Thoracic aorta (tissue), 2 donors: ENCODE data around the gene ATXN7L1. TPM values are rescaled to one million over a fixed set of nuclear protein-coding genes. Genes with fewer than 3 reads are reported as not detected.
A peak's percentile ranks its signal among the peaks of the same experiment; 100 is the strongest.

Source experiments
- ATAC-seq: fragments of 150-250 bp; one replicate; pipeline ENCODE4 v1.8.0; 2017; ENCODE audit warnings: low read depth; ENCODE audit not compliant: insufficient number of reproducible peaks, low FRiP score
- DNase-seq: peaks from one replicate; pipeline ENCODE4 v3.0.0-alpha.2; 2020; ENCODE audit warnings: low spot score
- H3K27ac ChIP-seq, 2 donors: fragments of 200-600 bp; sonication (generic); 1 replicate in 1 of 2; 2 replicates in 1 of 2; pipeline ENCODE4 v1.5.1; 2016; ENCODE audit warnings: mild to moderate bottlenecking in 2 of 2, moderate library complexity in 2 of 2
- H3K27me3 ChIP-seq: fragments of 200-600 bp; sonication (generic); replicated peaks from 2 replicates; pipeline ENCODE4 v1.6.0; 2016; ENCODE audit warnings: mild to moderate bottlenecking; ENCODE audit not compliant: insufficient read depth
- H3K36me3 ChIP-seq: fragments of 200-600 bp; sonication (generic); one replicate; pipeline ENCODE4 v1.5.1; 2016
- H3K4me1 ChIP-seq, 2 donors: fragments of 200-600 bp; sonication (generic); 1 replicate in 1 of 2; 2 replicates in 1 of 2; pipeline versions ENCODE4 v1.5.1 to v1.6.0; 2016; ENCODE audit warnings: low read depth in 2 of 2, mild to moderate bottlenecking in 1 of 2; ENCODE audit not compliant: control insufficient read depth in 1 of 2
- H3K4me3 ChIP-seq: fragments of 200-600 bp; sonication (generic); 2 replicates; pipeline ENCODE4 v1.5.1; 2016; ENCODE audit warnings: mild to moderate bottlenecking
- H3K9me3 ChIP-seq: fragments of 200-600 bp; sonication (generic); 2 replicates; pipeline ENCODE4 v1.5.1; 2016
- total RNA-seq, 2 donors: library from RNA; depleted of rRNA; stranded (reverse); fragments of >200 nt; gene quantifications; one replicate each; pipeline versions ENCODE4 v1.1.0 to v1.2.3, GENCODE V29; 2016
- TF ChIP-seq, protein P1 (sequence below): fragments of 200-600 bp; sonication (generic); IDR thresholded peaks from one replicate; pipeline ENCODE4 v1.5.1; 2019; ENCODE audit warnings: antibody characterized with exemption

ATXN7L1 gene
- total RNA-seq, 2 donors from 2014 or later: 11.6 to 13.4 TPM

DNA sequence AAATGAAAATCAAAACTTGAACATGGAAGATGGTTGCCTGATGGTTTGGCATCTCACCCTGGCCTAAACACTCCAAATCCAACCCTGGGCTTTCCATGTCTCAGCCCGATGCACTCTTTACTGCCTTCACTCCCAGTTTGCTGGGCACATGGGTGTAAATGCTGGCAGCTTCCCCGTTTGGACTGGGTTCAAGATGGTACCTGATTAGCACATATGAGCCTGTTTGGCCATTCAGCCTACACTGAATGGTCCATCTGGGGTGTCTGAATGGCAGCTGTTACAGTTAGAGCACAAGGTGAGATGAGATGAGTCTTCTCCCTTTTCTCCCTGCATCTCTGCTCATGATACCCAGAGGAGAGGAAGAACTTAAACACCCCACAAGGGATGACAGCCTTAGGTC, 37.1 kb downstream of the ATXN7L1 start:
- H3K27ac ChIP-seq: peak overlapping the region in 1 of 2 donors; percentile 31
- H3K4me3 ChIP-seq: no peak overlapping the region
- no peaks in the 10 kb centered on the region for H3K36me3 ChIP-seq
- ATAC-seq: no peak
- no peak for DNase-seq
- TF ChIP-seq, protein P1, sequence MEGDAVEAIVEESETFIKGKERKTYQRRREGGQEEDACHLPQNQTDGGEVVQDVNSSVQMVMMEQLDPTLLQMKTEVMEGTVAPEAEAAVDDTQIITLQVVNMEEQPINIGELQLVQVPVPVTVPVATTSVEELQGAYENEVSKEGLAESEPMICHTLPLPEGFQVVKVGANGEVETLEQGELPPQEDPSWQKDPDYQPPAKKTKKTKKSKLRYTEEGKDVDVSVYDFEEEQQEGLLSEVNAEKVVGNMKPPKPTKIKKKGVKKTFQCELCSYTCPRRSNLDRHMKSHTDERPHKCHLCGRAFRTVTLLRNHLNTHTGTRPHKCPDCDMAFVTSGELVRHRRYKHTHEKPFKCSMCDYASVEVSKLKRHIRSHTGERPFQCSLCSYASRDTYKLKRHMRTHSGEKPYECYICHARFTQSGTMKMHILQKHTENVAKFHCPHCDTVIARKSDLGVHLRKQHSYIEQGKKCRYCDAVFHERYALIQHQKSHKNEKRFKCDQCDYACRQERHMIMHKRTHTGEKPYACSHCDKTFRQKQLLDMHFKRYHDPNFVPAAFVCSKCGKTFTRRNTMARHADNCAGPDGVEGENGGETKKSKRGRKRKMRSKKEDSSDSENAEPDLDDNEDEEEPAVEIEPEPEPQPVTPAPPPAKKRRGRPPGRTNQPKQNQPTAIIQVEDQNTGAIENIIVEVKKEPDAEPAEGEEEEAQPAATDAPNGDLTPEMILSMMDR: no peak
- peaks cover 6 to 21% of the 10 kb centered on the region in 2 donors for H3K4me1 ChIP-seq
- H3K9me3 ChIP-seq: no peaks in the 10 kb centered on the region
- no peaks in the 10 kb centered on the region for H3K27me3 ChIP-seq

- Histone ChIP-seq H3K27ac (peak overlapping the region in 1 of 2 donors; percentile 31), H3K4me1 (peaks cover 6 to 21% of the 10 kb centered on the region in 2 donors), H3K36me3 (no peaks in the 10 kb centered on the region), H3K27me3 (no peaks in the 10 kb centered on the region), H3K9me3 (no peaks in the 10 kb centered on the region), H3K4me3 (no peak overlapping the region)
- DNase-seq (no peak), ATAC-seq (no peak)
- TF ChIP-seq, protein P1: no peak
Observed at GRCh38 chr7:105838627-105839231, 37.7 kb downstream of the ATXN7L1 start.

DNA sequence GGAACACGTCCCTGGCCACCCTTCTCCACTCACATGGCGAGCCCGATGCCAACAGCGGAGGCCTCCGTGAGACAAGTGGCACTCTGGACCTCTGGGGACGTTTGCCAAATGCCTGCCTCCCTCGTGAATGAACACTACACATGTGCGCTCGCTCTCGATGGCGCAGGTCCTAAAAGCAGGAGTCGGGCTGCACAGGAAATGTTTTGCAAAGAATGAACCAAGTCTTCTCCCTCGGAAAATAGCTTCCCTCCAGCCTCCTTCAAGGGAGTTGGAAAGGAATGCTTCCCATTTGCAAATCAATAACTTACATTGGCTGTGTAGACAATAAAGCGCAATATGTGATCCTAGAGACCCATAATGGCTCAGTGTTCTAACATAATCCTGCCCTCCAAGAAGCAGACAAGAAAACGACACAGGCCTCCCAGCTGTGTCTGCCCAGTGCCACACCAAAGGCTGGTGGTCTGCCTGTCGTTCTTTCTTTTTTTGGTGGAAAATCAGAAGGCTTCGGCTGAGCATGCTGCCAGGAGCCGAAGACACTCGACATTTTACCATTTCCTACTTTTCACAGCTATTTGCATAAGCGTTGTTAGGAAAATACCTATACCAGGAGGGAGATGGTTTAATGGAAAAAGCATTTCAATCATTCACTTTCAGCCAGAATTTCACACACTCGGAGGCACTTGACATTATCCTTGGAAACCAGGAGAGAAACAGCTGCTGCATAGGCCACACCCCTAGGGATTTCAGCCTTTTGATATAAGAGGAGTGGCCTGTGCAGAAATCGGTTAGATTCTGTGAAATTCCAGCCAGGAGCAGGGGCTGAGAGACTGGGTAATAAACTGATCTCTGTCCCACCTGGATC, 38.4 kb downstream of the ATXN7L1 start:
- DNase-seq (no peak), ATAC-seq (no peak)
- no peak overlapping the region for H3K4me3 ChIP-seq
- peak overlapping the region in 1 of 2 donors; percentile 31 for H3K27ac ChIP-seq
- H3K36me3 ChIP-seq: no peaks in the 10 kb centered on the region
- TF ChIP-seq, protein P1: no peak
- H3K9me3 ChIP-seq: no peaks in the 10 kb centered on the region
- H3K27me3 ChIP-seq: no peaks in the 10 kb centered on the region
- peaks cover 6 to 21% of the 10 kb centered on the region in 2 donors for H3K4me1 ChIP-seq

GRCh38 chr7:105835441-105835840, 41.0 kb downstream of the ATXN7L1 start:
- DNase-seq (no peak), ATAC-seq (no peak)
- TF ChIP-seq, protein P1: no peak
- Histone ChIP-seq H3K27ac (no peak overlapping the region), H3K36me3 (no peaks in the 10 kb centered on the region), H3K4me3 (no peak overlapping the region), H3K27me3 (no peaks in the 10 kb centered on the region), H3K4me1 (peaks cover 9 to 27% of the 10 kb centered on the region in 2 donors), H3K9me3 (no peaks in the 10 kb centered on the region)

- DNase-seq (no peak), ATAC-seq (no peak)
- H3K4me1 ChIP-seq: peaks cover 4 to 7% of the 10 kb centered on the region in 2 donors
- no peak overlapping the region for H3K4me3 ChIP-seq
- TF ChIP-seq, protein P1: no peak
- H3K27me3 ChIP-seq: no peaks in the 10 kb centered on the region
- no peaks in the 10 kb centered on the region for H3K9me3 ChIP-seq
- no peak overlapping the region for H3K27ac ChIP-seq
- H3K36me3 ChIP-seq: no peaks in the 10 kb centered on the region
Observed at GRCh38 chr7:105831824-105832535, 44.4 kb downstream of the ATXN7L1 start.
